Right atrium auricular region (tissue), 2 donors: Measurements from ENCODE around the gene TSC22D1. TPM values are rescaled to one million over a fixed set of nuclear protein-coding genes. Genes with fewer than 3 reads are reported as not detected.

ENCODE experiments used
- DNase-seq: peaks from one replicate; pipeline ENCODE4 v3.0.0-alpha.2; 2019; ENCODE audit warnings: low spot score
- H3K27ac ChIP-seq, 2 donors: fragments of 200-600 bp; sonication (generic); 1 replicate in 1 of 2; 2 replicates in 1 of 2; pipeline ENCODE4 v1.5.1; 2016 to 2019
- H3K27me3 ChIP-seq, 2 donors: fragments of 200-600 bp; sonication (generic); one replicate each; pipeline versions ENCODE4 v1.5.1 to v1.6.0; 2017 to 2019
- H3K36me3 ChIP-seq: fragments of 200-600 bp; sonication (generic); one replicate; pipeline ENCODE4 v1.5.1; 2016
- H3K4me1 ChIP-seq, 2 donors: fragments of 200-600 bp; sonication (generic); one replicate each; pipeline versions ENCODE4 v1.5.1 to v1.6.0; 2017 to 2019
- H3K4me3 ChIP-seq, 2 donors: fragments of 200-600 bp; sonication (generic); 1 replicate in 1 of 2; 2 replicates in 1 of 2; pipeline ENCODE4 v1.5.1; 2017 to 2019; ENCODE audit warnings: mild to moderate bottlenecking in 1 of 2, moderate library complexity in 1 of 2
- H3K9me3 ChIP-seq, 2 donors: fragments of 200-600 bp; sonication (generic); one replicate each; pipeline ENCODE4 v1.5.1; 2019
- total RNA-seq, 2 donors: library from RNA; depleted of rRNA; stranded (reverse); fragments of >200 nt; gene quantifications; one replicate each; pipeline ENCODE4 v1.1.0, GENCODE V29; 2016
- TF ChIP-seq, protein P1 (sequence below), 2 donors: fragments of 200-600 bp; sonication (generic); IDR thresholded peaks; one replicate each; pipeline ENCODE4 v1.5.1; 2019; ENCODE audit warnings: antibody characterized with exemption in 2 of 2

Gene TSC22D1
- total RNA-seq, 2 donors from 2014 or later = 110 to 159 TPM

DNA sequence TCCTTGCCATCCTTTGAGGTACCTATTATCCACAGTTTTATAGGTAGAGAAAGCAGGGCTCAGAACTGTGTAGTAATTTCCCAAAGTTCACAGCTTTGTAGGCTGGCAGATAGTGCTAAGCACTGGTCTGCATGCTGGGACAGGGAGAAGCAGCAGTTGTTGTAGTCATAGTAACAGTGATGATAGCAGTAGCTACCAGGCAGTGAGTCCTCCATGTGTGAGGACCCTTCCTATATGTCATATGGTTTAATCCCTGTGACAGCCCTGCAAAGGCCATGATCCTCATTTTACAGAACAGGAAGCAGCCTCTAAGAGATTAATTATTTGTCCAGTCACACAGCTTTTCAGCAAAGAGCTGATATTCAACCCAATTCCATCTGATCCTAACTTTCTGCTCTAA is 181.5 kb downstream of the TSC22D1 start:
- Histone ChIP-seq H3K9me3 (no peaks in the 10 kb centered on the region), H3K36me3 (no peaks in the 10 kb centered on the region), H3K4me1 (peaks cover 0 to 18% of the 10 kb centered on the region in 2 donors), H3K27ac (no peak overlapping the region), H3K4me3 (no peak overlapping the region), H3K27me3 (no peaks in the 10 kb centered on the region)
- no peak for DNase-seq
- TF ChIP-seq, protein P1, sequence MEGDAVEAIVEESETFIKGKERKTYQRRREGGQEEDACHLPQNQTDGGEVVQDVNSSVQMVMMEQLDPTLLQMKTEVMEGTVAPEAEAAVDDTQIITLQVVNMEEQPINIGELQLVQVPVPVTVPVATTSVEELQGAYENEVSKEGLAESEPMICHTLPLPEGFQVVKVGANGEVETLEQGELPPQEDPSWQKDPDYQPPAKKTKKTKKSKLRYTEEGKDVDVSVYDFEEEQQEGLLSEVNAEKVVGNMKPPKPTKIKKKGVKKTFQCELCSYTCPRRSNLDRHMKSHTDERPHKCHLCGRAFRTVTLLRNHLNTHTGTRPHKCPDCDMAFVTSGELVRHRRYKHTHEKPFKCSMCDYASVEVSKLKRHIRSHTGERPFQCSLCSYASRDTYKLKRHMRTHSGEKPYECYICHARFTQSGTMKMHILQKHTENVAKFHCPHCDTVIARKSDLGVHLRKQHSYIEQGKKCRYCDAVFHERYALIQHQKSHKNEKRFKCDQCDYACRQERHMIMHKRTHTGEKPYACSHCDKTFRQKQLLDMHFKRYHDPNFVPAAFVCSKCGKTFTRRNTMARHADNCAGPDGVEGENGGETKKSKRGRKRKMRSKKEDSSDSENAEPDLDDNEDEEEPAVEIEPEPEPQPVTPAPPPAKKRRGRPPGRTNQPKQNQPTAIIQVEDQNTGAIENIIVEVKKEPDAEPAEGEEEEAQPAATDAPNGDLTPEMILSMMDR (IDR thresholded peaks at IDR 0.05) = no peak

DNA sequence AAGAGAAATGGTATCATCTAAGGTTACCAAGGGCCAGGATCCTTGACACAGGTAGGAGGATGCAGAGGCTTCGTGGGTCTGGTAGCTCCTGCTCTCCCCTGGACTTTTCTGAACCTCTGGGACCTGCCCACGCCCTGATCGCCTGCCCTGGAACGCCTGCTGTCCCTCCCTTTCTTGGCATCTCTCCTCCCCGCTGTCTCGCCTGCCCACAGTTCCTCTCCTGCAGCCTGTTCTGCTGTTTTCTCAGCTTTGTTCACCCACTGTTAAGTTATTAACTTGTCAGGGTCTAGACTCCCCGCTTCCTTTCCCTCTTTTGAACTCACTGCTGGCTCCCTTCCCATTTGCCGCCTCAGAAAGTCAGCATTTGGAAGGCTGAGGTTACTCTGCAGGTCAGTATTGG is 182.7 kb downstream of the TSC22D1 start:
- no peak for DNase-seq

DNA sequence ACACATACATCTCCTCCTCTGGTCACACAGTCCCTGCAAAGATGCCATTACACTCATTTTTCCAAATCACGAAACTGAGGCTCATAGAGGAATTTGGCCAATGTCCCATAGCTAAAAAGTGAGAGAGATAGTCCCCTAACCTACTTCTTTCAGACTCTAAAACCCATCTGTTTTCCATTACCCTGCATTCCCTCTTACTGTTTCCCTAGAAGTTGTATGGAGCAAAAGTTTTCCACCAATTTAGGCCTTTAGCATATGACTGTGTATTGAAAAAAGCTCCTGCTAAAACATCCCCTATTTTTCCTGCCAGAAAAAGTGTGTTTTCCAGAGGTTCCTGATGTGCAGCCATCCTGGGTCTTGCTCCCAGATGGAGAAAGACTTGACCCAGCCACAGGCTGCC is 186.3 kb downstream of the TSC22D1 start:
- Histone ChIP-seq H3K36me3 (no peaks in the 10 kb centered on the region), H3K9me3 (no peaks in the 10 kb centered on the region), H3K4me1 (peaks cover 0 to 26% of the 10 kb centered on the region in 2 donors), H3K27ac (no peak overlapping the region), H3K27me3 (no peaks in the 10 kb centered on the region), H3K4me3 (no peak overlapping the region)
- DNase-seq = no peak
- TF ChIP-seq, protein P1 (IDR thresholded peaks at IDR 0.05) = no peak

More for the DNA sequence above, 182.7 kb downstream of the TSC22D1 start:
- no peaks in the 10 kb centered on the region for H3K9me3 ChIP-seq
- H3K4me1 ChIP-seq = peaks cover 0 to 24% of the 10 kb centered on the region in 2 donors
- no peaks in the 10 kb centered on the region for H3K27me3 ChIP-seq
- H3K36me3 ChIP-seq = no peaks in the 10 kb centered on the region
- H3K4me3 ChIP-seq = no peak overlapping the region
- TF ChIP-seq, protein P1 (IDR thresholded peaks at IDR 0.05) = no peak
- H3K27ac ChIP-seq = no peak overlapping the region

DNA sequence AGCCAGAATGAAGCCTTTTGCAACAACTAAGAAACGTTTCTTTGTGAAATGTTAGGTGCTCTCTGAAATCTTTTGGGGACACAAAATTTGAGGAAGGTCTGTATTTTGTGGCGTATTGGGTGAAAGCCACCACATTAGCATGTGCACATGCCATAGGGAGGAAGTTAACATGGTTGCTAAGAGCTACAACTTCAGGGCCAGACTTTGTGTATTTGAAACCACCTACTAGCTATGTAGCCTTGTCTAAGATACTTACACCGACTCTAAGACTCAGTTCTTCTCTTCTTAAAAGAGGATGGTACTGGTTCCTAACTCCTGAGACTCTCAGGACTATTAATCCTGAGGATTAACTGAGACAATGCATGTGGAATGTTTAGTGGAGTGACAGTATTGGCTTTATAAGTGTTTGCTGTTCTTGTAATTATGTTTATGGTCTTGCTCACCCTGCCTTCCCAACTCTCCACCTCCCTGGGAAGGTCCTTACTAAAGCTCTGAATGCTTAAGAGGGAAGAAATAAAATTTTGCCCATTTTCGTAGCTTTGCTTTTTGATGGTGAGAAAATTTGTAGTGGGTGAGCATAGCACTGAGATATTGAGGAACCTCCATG is 187.0 kb downstream of the TSC22D1 start:
- peak overlapping the region; percentile 11 to 69 for H3K27ac ChIP-seq
- DNase-seq = no peak

DNA sequence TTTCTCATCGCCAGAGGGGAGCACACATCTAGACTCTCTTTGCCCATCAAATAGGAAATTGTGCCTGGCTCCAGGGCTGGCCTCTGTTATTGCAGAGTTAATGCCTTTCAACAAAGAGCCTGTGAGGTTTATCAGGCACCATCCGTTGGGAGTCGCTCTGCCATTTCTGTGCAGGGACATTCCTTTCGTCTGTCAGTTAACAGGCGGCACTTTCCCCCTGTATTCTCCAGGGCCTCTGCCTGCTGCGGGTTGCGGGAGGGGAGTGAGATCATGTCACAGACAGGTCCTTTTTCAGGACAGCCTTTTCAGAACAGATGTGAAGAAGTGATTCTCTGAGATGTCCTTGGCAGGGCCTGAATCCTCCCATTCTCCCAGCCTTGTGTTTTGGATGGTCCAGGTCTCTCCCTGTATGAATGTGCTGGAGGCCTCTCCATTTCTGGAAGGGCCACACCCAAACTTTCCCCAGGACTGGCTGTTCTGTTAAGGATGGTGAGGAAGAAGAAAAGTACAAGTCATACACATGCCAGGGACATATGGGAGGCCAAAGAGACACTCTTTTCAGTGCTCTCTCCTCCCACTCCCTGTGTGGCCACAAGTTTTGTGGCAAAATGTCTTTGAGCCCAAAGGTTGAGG is 187.6 kb downstream of the TSC22D1 start:
- Histone ChIP-seq H3K4me3 (no peak overlapping the region), H3K9me3 (no peaks in the 10 kb centered on the region), H3K27me3 (no peaks in the 10 kb centered on the region), H3K4me1 (peaks cover 0 to 35% of the 10 kb centered on the region in 2 donors), H3K27ac (peak overlapping the region; percentile 11 to 69), H3K36me3 (no peaks in the 10 kb centered on the region)
- TF ChIP-seq, protein P1 (IDR thresholded peaks at IDR 0.05) = no peak
- DNase-seq = no peak

More for the DNA sequence above, 187.0 kb downstream of the TSC22D1 start:
- H3K36me3 ChIP-seq = no peaks in the 10 kb centered on the region
- TF ChIP-seq, protein P1 (IDR thresholded peaks at IDR 0.05) = no peak
- H3K4me1 ChIP-seq = peaks cover 0 to 33% of the 10 kb centered on the region in 2 donors
- H3K9me3 ChIP-seq = no peaks in the 10 kb centered on the region
- no peak overlapping the region for H3K4me3 ChIP-seq
- no peaks in the 10 kb centered on the region for H3K27me3 ChIP-seq
